NCI-H1105 treated with DMSO at 0.1 percent for 48 hours (cell line): Measurements from ENCODE around the gene ANO7.

Experiments used
- DNase-seq: peaks from one replicate; lab custom pipeline; 2025; lab: John Stamatoyannopoulos, UW

The ANO7 gene

DNA sequence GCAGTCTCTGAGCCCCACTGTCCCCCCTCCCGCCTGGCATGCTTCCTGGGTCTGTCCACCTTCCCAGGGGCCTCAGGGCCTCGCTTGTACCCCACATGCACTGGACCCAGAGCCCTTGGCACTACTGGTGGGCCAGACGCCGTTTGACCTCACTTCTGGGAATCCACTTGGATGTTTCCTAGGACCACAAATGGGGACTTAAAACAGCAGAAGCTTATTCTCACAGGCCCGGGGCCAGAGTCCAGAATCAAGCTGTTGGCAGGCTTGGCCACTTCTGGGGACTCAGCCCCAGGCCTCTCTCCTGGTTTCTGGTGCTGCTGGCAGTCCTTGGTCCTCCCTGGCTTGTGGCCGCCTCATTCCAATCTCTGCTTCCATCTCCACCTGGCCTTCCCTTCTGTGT lies 19.6 kb downstream of the ANO7 start:
- DNase-seq: no peak

DNA sequence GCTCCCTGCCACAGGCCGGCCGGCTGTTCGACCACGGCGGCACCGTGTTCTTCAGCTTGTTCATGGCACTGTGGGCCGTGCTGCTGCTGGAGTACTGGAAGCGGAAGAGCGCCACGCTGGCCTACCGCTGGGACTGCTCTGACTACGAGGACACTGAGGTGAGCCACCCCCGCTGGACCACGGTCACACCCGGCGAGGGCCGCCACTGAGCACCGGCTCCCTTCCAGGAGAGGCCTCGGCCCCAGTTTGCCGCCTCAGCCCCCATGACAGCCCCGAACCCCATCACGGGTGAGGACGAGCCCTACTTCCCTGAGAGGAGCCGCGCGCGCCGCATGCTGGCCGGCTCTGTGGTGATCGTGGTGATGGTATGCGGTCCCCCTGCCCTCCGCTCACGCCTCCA lies 20.8 kb downstream of the ANO7 start:
- no peak for DNase-seq

DNA sequence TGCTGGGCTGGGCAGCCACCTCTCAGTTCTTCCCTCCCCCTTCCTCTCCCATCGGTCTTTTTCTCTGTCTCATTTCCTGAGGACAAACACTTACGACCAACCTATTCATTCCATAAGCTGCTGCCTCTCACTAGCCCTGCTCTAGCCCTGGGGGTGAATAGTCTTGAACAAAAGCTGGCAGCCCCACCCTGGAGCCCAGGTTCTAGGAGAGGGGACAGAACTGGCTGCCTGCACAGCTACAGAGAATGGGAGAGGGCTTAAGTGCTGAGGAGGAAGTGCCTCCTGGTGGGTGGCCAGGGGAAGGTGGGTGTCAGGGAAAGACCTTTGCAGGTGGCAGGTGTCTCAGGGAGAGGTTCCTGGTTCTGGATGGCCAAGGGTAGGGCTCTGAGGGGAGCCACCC lies 22.8 kb downstream of the ANO7 start:
- no peak for DNase-seq

- DNase-seq: no peak
Observed at GRCh38 chr2:241213041-241213440, 24.6 kb downstream of the ANO7 start.

GRCh38 chr2:241213567-241213966 lies 25.1 kb downstream of the ANO7 start:
- DNase-seq: no peak

- no peak for DNase-seq
Observed at GRCh38 chr2:241214209-241214608, 25.7 kb downstream of the ANO7 start.

DNA sequence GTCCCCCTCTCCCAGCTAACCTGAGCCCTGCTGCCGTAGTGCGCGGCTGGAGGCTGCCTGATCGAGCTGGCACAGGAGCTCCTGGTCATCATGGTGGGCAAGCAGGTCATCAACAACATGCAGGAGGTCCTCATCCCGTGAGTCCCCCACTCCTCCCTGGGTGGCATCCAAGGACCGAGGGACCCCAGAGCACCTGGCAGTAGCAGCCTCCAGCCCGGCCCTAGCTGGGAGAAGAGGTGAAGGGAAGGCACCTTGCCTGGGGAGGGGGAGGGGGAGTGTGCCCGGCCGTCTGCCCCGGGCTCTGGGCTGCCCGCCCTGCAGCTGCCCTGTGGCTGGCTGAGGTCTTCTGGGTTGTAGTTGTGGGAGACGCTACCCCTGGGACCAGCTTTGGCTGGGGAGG lies 26.3 kb downstream of the ANO7 start:
- no peak for DNase-seq

DNA sequence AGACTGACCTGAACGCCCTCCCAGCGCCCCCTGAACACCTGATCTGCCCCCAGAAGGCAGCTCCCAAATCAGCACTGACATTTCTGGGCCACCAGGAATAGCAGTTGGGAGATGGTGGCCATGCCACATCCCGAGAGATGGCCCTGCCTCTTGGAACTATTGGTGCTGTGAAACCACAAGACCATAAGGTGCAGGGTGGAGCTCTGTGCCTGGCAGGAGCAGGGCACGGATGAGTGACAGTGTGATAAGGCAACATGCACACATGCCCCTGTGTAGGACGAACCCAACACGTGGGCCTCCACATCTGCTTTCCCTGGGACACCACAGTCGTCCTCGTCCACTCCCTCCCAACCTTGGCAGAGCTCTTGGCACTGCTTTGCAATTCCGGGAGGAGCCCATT lies 26.9 kb downstream of the ANO7 start:
- DNase-seq: no peak

DNA sequence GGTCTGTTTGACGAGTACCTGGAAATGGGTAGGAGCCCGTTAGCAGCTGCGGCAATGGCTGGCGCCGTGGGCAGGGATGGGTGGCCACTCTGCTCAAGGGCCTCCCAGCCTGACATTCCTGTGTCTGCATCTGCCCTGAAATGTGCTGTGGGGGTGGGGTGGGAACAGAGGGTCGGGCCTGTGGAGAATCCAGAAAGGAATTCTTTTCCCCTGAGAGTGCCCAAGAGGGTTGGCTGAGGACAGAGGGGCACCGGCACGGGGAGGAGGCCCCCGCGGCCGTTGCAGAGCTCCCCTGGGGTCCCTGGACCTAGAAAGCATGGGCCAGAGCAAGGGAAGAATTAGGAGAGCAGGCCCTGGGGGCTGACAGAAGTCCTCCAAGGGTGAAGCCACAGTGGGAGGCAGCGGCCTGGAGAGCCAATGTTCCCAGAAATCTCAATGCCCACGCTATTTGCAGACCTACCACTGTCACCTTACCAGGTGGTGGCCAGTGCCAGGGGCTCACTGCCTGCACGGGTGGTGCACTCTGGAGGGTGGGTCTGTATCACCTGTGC lies 27.8 kb downstream of the ANO7 start:
- DNase-seq: no peak

GRCh38 chr2:241217320-241218031 lies 29.0 kb downstream of the ANO7 start:
- DNase-seq: no peak

DNA sequence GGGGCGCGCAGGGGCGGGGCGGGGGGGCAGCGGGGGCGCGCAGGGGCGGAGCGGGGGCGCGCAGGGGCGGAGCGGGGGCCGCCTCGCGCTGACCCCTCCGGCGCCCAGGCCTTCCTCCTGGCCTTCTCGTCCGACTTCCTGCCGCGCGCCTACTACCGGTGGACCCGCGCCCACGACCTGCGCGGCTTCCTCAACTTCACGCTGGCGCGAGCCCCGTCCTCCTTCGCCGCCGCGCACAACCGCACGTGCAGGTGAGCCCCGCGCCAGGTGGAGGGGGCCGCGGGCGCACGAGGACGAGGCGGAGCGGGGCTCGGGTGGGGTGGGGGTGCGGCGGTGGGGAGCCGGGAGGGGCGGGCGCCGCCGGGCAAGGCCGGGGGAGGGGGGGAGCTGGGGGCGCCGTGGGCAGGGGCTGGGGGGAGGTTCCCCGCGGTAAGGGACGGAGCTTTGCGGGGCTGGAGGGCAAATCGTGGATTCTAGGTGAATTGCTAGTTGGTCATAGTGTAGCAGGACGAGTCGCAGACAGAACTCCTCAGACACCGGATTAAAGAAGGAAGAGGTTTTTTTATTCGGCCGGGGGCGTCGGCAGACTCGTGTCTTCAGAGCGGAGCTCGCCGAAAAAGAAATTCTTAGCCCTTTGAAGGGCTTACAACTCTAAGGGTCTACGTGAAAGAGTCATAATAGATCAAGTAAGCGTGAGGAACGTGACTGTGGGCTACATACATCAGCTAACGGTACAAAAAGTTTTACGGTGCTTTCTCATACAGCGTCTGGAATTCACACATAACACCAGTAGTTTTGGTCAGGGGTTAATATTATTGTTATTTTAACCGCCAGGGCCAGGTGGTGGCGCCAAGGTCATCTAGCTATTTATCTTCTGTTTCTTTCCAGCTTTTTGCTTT lies 29.9 kb downstream of the ANO7 start:
- no peak for DNase-seq

GRCh38 chr2:241219030-241219382 lies 30.5 kb downstream of the ANO7 start:
- no peak for DNase-seq

- no peak for DNase-seq
Observed at GRCh38 chr2:241219856-241220356, 31.4 kb downstream of the ANO7 start.

- DNase-seq: no peak
Observed at GRCh38 chr2:241223211-241224017, 34.9 kb downstream of the ANO7 start.

DNA sequence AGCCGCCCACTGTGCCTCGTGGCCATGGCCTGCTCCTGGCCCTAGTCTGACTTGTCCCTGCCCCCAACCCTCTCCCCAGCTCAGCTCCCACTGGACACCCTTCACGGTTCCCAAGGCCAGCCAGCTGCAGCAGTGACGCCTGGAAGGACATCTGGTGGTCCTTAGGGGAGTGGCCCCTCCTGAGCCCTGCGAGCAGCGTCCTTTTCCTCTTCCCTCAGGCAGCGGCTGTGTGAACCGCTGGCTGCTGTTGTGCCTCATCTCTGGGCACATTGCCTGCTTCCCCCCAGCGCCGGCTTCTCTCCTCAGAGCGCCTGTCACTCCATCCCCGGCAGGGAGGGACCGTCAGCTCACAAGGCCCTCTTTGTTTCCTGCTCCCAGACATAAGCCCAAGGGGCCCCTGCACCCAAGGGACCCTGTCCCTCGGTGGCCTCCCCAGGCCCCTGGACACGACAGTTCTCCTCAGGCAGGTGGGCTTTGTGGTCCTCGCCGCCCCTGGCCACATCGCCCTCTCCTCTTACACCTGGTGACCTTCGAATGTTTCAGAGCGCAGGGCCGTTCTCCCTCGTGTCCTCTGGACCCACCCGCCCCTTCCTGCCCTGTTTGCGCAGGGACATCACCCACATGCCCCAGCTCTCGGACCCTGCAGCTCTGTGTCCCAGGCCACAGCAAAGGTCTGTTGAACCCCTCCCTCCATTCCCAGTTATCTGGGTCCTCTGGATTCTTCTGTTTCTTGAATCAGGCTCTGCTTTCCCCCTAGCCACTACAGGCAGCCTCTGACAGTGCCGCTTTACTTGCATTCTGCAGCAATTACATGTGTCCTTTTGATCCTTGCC lies 35.8 kb downstream of the ANO7 start:
- no peak for DNase-seq

DNA sequence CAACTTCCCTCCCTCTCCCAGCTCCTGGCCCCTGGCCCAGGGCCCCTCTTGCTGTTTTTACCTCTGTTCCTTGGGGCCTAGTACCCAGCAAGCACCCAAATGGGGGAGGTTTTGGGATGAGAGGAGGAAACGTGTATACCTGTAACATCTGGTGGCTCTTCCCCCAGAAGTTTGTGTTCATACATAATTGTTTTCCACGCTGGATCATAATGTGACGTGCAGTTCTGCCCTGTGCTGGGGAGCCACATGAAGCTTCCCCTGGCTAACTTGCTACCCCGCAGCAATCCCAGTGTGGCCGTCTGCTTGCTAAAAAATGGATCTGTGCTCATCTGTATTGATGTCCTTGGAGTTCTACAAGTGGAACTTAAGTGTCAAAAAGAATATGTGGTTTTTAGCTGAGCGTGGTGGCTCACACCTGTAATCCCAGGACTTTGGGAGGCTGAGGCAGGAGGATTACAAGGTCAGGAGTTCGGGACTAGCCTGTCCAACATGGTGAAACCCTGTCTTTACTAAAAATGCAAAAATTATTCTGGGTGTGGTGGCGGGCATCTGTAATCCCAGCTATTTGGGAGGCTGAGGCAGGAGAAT lies 36.5 kb downstream of the ANO7 start:
- no peak for DNase-seq

DNA sequence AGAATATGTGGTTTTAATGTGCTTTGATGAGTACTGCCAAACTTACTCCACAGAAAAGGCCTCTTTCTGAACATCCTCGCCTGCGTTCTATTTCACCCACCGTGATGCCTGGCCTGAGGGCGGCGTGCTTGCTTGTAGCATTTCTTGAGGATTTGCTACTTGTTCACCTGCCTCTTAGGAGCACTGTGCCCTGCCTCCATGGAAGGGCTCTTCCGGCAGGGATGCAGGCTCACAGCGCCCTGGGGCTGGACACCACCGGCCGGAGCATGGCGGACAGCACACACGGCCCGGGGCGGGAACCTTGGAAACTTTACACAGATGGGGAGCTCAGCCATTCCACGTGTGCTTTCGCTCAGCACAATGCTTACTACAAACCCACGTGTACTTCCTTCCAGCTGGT lies 37.1 kb downstream of the ANO7 start:
- DNase-seq: no peak

GRCh38 chr2:241225983-241226382 lies 37.5 kb downstream of the ANO7 start:
- DNase-seq: no peak

GRCh38 chr2:241226723-241227572 lies 38.5 kb downstream of the ANO7 start:
- DNase-seq: no peak

- DNase-seq: no peak
Observed at GRCh38 chr2:241227594-241227993, 39.1 kb downstream of the ANO7 start.
